ENCODE data around the gene CEP350. TPM values are rescaled to one million over a fixed set of nuclear protein-coding genes. Genes with fewer than 3 reads are reported as not detected.

CEP350 gene, protein sequence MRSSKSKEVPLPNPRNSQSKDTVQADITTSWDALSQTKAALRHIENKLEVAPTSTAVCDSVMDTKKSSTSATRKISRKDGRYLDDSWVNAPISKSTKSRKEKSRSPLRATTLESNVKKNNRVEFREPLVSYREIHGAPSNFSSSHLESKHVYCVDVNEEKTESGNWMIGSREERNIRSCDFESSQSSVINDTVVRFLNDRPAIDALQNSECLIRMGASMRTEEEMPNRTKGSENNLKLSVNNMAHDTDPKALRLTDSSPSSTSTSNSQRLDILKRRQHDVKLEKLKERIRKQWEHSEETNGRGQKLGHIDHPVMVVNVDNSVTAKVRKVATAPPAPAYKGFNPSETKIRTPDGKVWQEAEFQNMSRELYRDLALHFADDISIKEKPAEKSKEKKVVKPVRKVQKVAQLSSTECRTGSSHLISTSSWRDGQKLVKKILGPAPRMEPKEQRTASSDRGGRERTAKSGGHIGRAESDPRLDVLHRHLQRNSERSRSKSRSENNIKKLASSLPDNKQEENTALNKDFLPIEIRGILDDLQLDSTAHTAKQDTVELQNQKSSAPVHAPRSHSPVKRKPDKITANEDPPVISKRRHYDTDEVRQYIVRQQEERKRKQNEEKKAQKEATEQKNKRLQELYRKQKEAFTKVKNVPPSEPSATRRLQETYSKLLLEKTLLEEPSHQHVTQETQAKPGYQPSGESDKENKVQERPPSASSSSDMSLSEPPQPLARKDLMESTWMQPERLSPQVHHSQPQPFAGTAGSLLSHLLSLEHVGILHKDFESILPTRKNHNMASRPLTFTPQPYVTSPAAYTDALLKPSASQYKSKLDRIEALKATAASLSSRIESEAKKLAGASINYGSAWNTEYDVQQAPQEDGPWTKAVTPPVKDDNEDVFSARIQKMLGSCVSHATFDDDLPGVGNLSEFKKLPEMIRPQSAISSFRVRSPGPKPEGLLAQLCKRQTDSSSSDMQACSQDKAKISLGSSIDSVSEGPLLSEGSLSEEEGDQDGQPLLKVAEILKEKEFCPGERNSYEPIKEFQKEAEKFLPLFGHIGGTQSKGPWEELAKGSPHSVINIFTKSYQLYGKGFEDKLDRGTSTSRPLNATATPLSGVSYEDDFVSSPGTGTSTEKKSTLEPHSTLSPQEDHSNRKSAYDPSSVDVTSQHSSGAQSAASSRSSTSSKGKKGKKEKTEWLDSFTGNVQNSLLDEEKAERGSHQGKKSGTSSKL (N-terminal part only)
- 66.8 TPM for total RNA-seq (2013)
- polyA plus RNA-seq (10 to 100 TPM in 1 of 3 donors, 1 to 10 TPM in 2; 6.7 to 19.8 (median 9.0) TPM), polyA minus RNA-seq (43.4 and 47.9 TPM in 2 replicates), total RNA-seq (227 to 461 (median 304) reads per million in 11 experiments)

DNA sequence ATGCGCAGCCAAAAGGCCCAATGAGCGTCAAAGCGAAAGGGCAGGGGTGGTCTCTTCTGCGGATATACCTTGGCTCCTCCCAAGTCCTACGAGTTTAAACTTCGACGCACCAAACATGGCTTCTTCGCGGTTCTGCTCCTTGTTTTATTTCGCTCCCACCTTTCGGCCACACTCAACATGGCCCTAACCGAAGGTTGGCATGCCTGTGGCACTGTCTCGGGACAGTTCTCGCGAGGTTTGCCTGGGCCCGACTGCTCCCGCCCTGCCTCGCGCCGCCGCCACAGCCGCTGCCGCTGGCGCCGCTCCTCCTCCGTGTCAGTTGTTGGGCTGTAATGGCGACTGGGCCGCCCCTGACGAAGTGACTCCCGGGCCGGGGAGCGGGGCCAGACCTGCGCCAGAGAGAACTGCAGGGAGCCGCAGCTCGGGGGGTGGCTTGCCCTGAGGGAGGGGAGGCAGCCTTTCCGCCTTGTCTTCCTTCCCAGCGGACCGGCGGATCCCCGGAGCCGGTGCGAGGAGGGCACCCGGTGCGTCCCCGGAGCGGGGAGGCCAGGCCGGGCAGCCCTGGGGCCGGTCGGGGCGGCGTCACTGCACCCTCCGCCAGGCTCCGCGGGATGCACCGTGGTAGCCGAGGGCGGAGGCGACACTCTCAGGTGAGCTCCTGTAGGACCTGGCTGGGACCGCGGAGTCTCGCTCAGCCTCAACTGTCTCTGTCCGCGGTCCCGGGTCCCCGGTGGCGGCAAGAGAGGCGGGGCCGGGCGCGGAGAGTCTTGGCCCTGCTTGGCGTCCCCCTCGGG lies at the start of gene CEP350:
TSS of gene CEP350 (plus strand) at position 318 of the 794 bp plus-strand sequence. CDS start 31,372 bp downstream, outside the sequence.
- peak; percentile 96 to 98 (median 97) for DNase-seq
- Histone ChIP-seq H3K36me3 (replicated peaks in 1 of 2; ENCODE audit: control insufficient read depth in 1 of 2, insufficient read depth in 2 of 2, low read length in 2 of 2) (no peaks in the 10 kb centered on the region), H3K27me3 (ENCODE audit: control insufficient read depth in 2 of 2, insufficient read depth in 2 of 2, low read length in 2 of 2) (no peaks in the 10 kb centered on the region), H3K9me3 (replicated peaks in 1 of 2; ENCODE audit: control insufficient read depth in 1 of 2, insufficient read depth in 1 of 2, low read length in 2 of 2) (no peaks in the 10 kb centered on the region), H2AFZ (ENCODE audit: insufficient read depth, low read depth, low read length, poor library complexity, severe bottlenecking) (peak within 1 kb of the TSS; percentile 88), H3K4me2 (replicated peaks; ENCODE audit: extremely low read depth, low read length, poor library complexity, severe bottlenecking) (peak within 1 kb of the TSS; percentile 85), H3K4me3 (replicated peaks in 1 of 3; ENCODE audit: low read depth in 2 of 3, low read length in 3 of 3) (peak within 1 kb of the TSS; percentile 86 to 93 (median 88)), H3K4me1 (ENCODE audit: control insufficient read depth in 1 of 2, insufficient read depth in 2 of 2, low read length in 2 of 2) (peaks cover 54 to 67% of the 10 kb centered on the region in 2 donors), H4K20me1 (ENCODE audit: insufficient read depth, low read length) (peaks cover 38% of the 10 kb centered on the region), H3K27ac (ENCODE audit: low read depth in 1 of 2, low read length in 2 of 2) (peak within 1 kb of the TSS; percentile 97), H3K9ac (ENCODE audit: insufficient read depth, low read length, poor library complexity, severe bottlenecking) (peak within 1 kb of the TSS; percentile 99), H3K79me2 (ENCODE audit: insufficient read depth, low read length) (peaks cover 70% of the 10 kb centered on the region)
- intact Hi-C loops (cut with micrococcal nuclease): loop anchor here (2.0 to 5.0 kb wide), 2 partner anchors 72 kb away; partner anchors contain the start of gene TOR1AIP1 (in 2 of the 2)
- WGBS (ENCODE audit: insufficient coverage): under 1% methylated on average over 70 of the region's 72 CpGs
- H3K4me3 Mint-ChIP-seq: peak within 1 kb of the TSS; percentile 91 to 95
- H3K27ac Mint-ChIP-seq: peak within 1 kb of the TSS; percentile 94 to 99 (median 98)
- no peaks in the 10 kb centered on the region for H3K36me3 Mint-ChIP-seq
- TF ChIP-seq, protein P1, sequence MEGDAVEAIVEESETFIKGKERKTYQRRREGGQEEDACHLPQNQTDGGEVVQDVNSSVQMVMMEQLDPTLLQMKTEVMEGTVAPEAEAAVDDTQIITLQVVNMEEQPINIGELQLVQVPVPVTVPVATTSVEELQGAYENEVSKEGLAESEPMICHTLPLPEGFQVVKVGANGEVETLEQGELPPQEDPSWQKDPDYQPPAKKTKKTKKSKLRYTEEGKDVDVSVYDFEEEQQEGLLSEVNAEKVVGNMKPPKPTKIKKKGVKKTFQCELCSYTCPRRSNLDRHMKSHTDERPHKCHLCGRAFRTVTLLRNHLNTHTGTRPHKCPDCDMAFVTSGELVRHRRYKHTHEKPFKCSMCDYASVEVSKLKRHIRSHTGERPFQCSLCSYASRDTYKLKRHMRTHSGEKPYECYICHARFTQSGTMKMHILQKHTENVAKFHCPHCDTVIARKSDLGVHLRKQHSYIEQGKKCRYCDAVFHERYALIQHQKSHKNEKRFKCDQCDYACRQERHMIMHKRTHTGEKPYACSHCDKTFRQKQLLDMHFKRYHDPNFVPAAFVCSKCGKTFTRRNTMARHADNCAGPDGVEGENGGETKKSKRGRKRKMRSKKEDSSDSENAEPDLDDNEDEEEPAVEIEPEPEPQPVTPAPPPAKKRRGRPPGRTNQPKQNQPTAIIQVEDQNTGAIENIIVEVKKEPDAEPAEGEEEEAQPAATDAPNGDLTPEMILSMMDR (IDR thresholded peaks at IDR 0.05): no peak
- no peaks in the 10 kb centered on the region for H3K9me3 Mint-ChIP-seq
- H3K4me1 Mint-ChIP-seq: peaks cover 61% of the 10 kb centered on the region
- H3K27me3 Mint-ChIP-seq (ENCODE audit: low read depth in 3 of 3): no peaks in the 10 kb centered on the region

All from CD14-positive monocyte (primary cell).